A549 (cell line): ENCODE results near the gene ADORA1. TPM values are rescaled to one million over a fixed set of nuclear protein-coding genes. Genes with fewer than 3 reads are reported as not detected.

Source experiments
- ATAC-seq, 2 experiments: fragments of 200-7000 bp in 1 of 2; fragments of >200 bp in 1 of 2; cut with Nextera tagmentation in 1 of 2; cut with Tn5 transposase in 1 of 2; 3 replicates each; pipeline versions ENCODE4 v1.8.0 to v1.9.1; 2018 to 2020; ENCODE audit warnings: mild to moderate bottlenecking in 1 of 2, moderate library complexity in 1 of 2
- CTCF ChIA-PET: fragments of 300-600 bp; sonication (Branson Sonifier 250); formaldehyde crosslinking; extraction: SDS; loops from one replicate; lab custom pipeline; 2021; ENCODE audit warnings: antibody characterized with exemption, inconsistent platforms; lab: Yijun Ruan, JAX
- POLR2A ChIA-PET: fragments of 350-600 bp; formaldehyde crosslinking; extraction: SDS; loops from one replicate; lab custom pipeline; 2021; ENCODE audit warnings: antibody characterized with exemption, inconsistent platforms; lab: Yijun Ruan, JAX
- DNase-seq, 2 experiments: peaks; one replicate each; pipeline versions ENCODE4 v3.0.0 to v3.0.0-alpha.2; 2011 to 2016; ENCODE audit warnings: low read depth in 1 of 2, low spot score in 1 of 2
- FAIRE-seq: peaks from 2 replicates; lab custom pipeline; 2011; peaks lifted over from hg19 to GRCh38; lab: Jason Lieb, UNC
- H3K27ac ChIP-seq, 2 experiments: fragments of >200 bp; sonication (Bioruptor Twin); formaldehyde crosslinking; 3 replicates each; pipeline ENCODE4 v1.5.1; 2016 to 2017
- H3K4me1 ChIP-seq: fragments of >200 bp; sonication (Bioruptor Twin); formaldehyde crosslinking; 3 replicates; pipeline ENCODE4 v1.6.1; 2016
- H3K4me2 ChIP-seq: fragments of >200 bp; sonication (Bioruptor Twin); formaldehyde crosslinking; 3 replicates; pipeline ENCODE4 v1.6.1; 2016
- H3K4me3 ChIP-seq: fragments of >200 bp; sonication (Bioruptor Twin); formaldehyde crosslinking; 3 replicates; pipeline ENCODE4 v1.5.1; 2016
- H3K9me3 ChIP-seq: fragments of >200 bp; sonication (Bioruptor Twin); formaldehyde crosslinking; 3 replicates; pipeline ENCODE4 v1.6.1; 2016
- ATOH8 ChIP-seq: fragments of 250-450 bp; sonication (Bioruptor Pico); IDR thresholded peaks from 2 replicates; pipeline ENCODE4 v1.5.0; 2020; ENCODE audit warnings: low read depth, mild to moderate bottlenecking, moderate library complexity
- BCL3 ChIP-seq: fragments of >200 bp; sonication (Bioruptor Twin); formaldehyde crosslinking; IDR thresholded peaks from 3 replicates; pipeline ENCODE4 v1.6.1; 2016
- CEBPB ChIP-seq, 2 experiments: fragments of >200 bp in 1 of 2; sonication (Bioruptor Twin) in 1 of 2; formaldehyde crosslinking in 1 of 2; IDR thresholded peaks; 2 replicates each; pipeline ENCODE4 v1.6.1; 2012 to 2016
- CHD4 ChIP-seq: fragments of 200-600 bp; sonication (generic); IDR thresholded peaks from 2 replicates; pipeline ENCODE4 v1.6.1; 2016; ENCODE audit warnings: antibody characterized with exemption, mild to moderate bottlenecking, borderline replicate concordance
- EHMT2 ChIP-seq: fragments of 200-600 bp; sonication (generic); IDR thresholded peaks from 2 replicates; pipeline ENCODE4 v1.6.1; 2016; ENCODE audit warnings: antibody characterized with exemption, low read depth, mild to moderate bottlenecking, moderate library complexity
- ESRRA ChIP-seq: fragments of 150-350 bp; IDR thresholded peaks from 2 replicates; pipeline ENCODE4 v1.6.1; 2014; ENCODE audit warnings: mild to moderate bottlenecking, low read length, borderline replicate concordance
- FOSB ChIP-seq: fragments of 250-450 bp; sonication (Bioruptor Pico); IDR thresholded peaks from 2 replicates; pipeline ENCODE4 v1.5.0; 2020; ENCODE audit warnings: mild to moderate bottlenecking, moderate library complexity
- FOSL2 ChIP-seq, 2 experiments: fragments of 450-650 bp in 1 of 2; fragments of >200 bp in 1 of 2; sonication (Bioruptor Twin) in 1 of 2; formaldehyde crosslinking; IDR thresholded peaks; 2 replicates each; pipeline versions ENCODE4 v1.5.0 to v1.6.1; 2016 to 2020; ENCODE audit warnings: mild to moderate bottlenecking in 1 of 2, moderate library complexity in 1 of 2
- FOXS1 ChIP-seq: fragments of 250-450 bp; sonication (Bioruptor Pico); IDR thresholded peaks from 2 replicates; pipeline ENCODE4 v1.5.0; 2020; ENCODE audit warnings: mild to moderate bottlenecking, moderate library complexity
- GATA3 ChIP-seq: IDR thresholded peaks from 2 replicates; pipeline ENCODE4 v1.6.1; 2012; ENCODE audit warnings: borderline replicate concordance
- HDAC2 ChIP-seq: fragments of 200-600 bp; sonication (generic); IDR thresholded peaks from 2 replicates; pipeline ENCODE4 v1.6.1; 2016
- HES2 ChIP-seq: fragments of >200 bp; sonication (Bioruptor Twin); formaldehyde crosslinking; IDR thresholded peaks from 2 replicates; pipeline ENCODE4 v1.6.1; 2016
- HEYL ChIP-seq: fragments of 250-450 bp; sonication (Bioruptor Pico); IDR thresholded peaks from 2 replicates; pipeline ENCODE4 v1.8.0; 2021; ENCODE audit warnings: mild to moderate bottlenecking, moderate library complexity
- JUN ChIP-seq, 2 experiments: fragments of >200 bp; sonication (Bioruptor Twin); formaldehyde crosslinking; IDR thresholded peaks; 2 replicates in 1 of 2; 3 replicates in 1 of 2; pipeline ENCODE4 v1.6.1; 2016 to 2017
- KDM1A ChIP-seq: fragments of 200-600 bp; sonication (generic); IDR thresholded peaks from 2 replicates; pipeline ENCODE4 v1.6.1; 2016; ENCODE audit warnings: low read depth, mild to moderate bottlenecking
- KDM5A ChIP-seq: fragments of 200-600 bp; sonication (generic); IDR thresholded peaks from 2 replicates; pipeline ENCODE4 v1.6.1; 2016; ENCODE audit warnings: antibody characterized with exemption, mild to moderate bottlenecking
- MAX ChIP-seq: IDR thresholded peaks from 2 replicates; pipeline ENCODE4 v1.6.1; 2012
- NR3C1 ChIP-seq: fragments of >200 bp; sonication (Bioruptor Twin); formaldehyde crosslinking; IDR thresholded peaks from 3 replicates; pipeline ENCODE4 v1.6.1; 2017
- POLR2AphosphoS2 ChIP-seq: conservative IDR thresholded peaks from 2 replicates; pipeline ENCODE4 v1.6.1; 2012; ENCODE audit warnings: low read length, improper control_type of control experiment, inconsistent platforms
- RARB ChIP-seq: fragments of 250-450 bp; sonication (Bioruptor Pico); IDR thresholded peaks from 2 replicates; pipeline ENCODE4 v1.8.0; 2021; ENCODE audit warnings: mild to moderate bottlenecking, moderate library complexity
- RFX5 ChIP-seq: fragments of 450-650 bp; IDR thresholded peaks from 2 replicates; pipeline ENCODE4 v1.7.1; 2014; ENCODE audit warnings: antibody characterized with exemption, mild to moderate bottlenecking, moderate library complexity
- RNF2 ChIP-seq: fragments of 200-600 bp; sonication (generic); IDR thresholded peaks from 2 replicates; pipeline ENCODE4 v1.6.1; 2016; ENCODE audit warnings: low read depth, mild to moderate bottlenecking, antibody characterized with exemption, moderate library complexity, borderline replicate concordance
- SMC3 ChIP-seq: fragments of >200 bp; sonication (Bioruptor Twin); formaldehyde crosslinking; IDR thresholded peaks from 3 replicates; pipeline ENCODE4 v1.6.1; 2018; ENCODE audit warnings: inconsistent platforms
- SREBF2 ChIP-seq: fragments of 450-650 bp; IDR thresholded peaks from 2 replicates; pipeline ENCODE4 v1.6.1; 2014; ENCODE audit warnings: mild to moderate bottlenecking, moderate library complexity
- TP53 ChIP-seq: fragments of 250-450 bp; sonication (Bioruptor Pico); IDR thresholded peaks from 2 replicates; pipeline ENCODE4 v1.5.0; 2021; ENCODE audit warnings: mild to moderate bottlenecking, moderate library complexity
- ZFP36 ChIP-seq: fragments of 450-650 bp; IDR thresholded peaks from 2 replicates; pipeline ENCODE4 v1.6.1; 2014; ENCODE audit warnings: borderline replicate concordance; ENCODE audit not compliant: partially characterized antibody
- ZSCAN20 ChIP-seq: fragments of 250-450 bp; sonication (Bioruptor Pico); IDR thresholded peaks from 2 replicates; pipeline ENCODE4 v1.8.0; 2022; ENCODE audit warnings: mild to moderate bottlenecking, moderate library complexity
- WGBS: methylation state at CpG from one replicate; pipeline ENCODE4 v1.1.6; 2017; ENCODE audit errors: missing lambda C conversion rate; 5-methylcytosine and 5-hydroxymethylcytosine counted together
- polyA plus RNA-seq, 4 experiments: library from polyadenylated mRNA; depleted of rRNA in 3 of 4; stranded (reverse); fragments of >200 nt; fragmentation: RNase III in 1 of 4; extraction: RNeasy Plus Mini Kit Qiagen cat#74134 plus additional on column Dnase treatment in 1 of 4; gene quantifications; 2 replicates in 3 of 4; 3 replicates in 1 of 4; pipeline ENCODE4 v1.2.3, GENCODE V29; 2011 to 2017

ADORA1 gene
- polyA plus RNA-seq, 2 of the 4 experiments (the other 2 are of a cell fraction) = 0.48 to 2.4 TPM

- H3K4me1 ChIP-seq = no peaks in the 10 kb centered on the region
- ChIA-PET CTCF (interaction anchor here (0.6 to 1.8 kb wide), 3 partner anchors 13 to 138 kb away, joined by 4 to 8 read pairs (median 5); no protein-coding TSS in a partner anchor), POLR2A (no interaction called here)
- H3K9me3 ChIP-seq = no peaks in the 10 kb centered on the region
- no peak for FAIRE-seq
- no peak overlapping the region for H3K4me3 ChIP-seq
- H3K4me2 ChIP-seq = no peak overlapping the region
- H3K27ac ChIP-seq = no peak overlapping the region
- no peak for ATAC-seq
- 4% methylated on average over 3 of the region's 3 CpGs for WGBS
- no peak for DNase-seq
- TF ChIP-seq RARB (CRISPR knock-in tag) = no peak
- no peak for TF ChIP-seq FOXS1 (CRISPR knock-in tag)
- no peak for TF ChIP-seq HDAC2
- TF ChIP-seq CHD4 = no peak
- no peak for TF ChIP-seq SREBF2
- no peak for TF ChIP-seq CEBPB (IDR thresholded peaks at IDR 0.05)
- no peak for TF ChIP-seq KDM5A
- TF ChIP-seq ZFP36 = no peak
- no peak for TF ChIP-seq JUN (IDR thresholded peaks at IDR 0.05)
- no peak for TF ChIP-seq NR3C1
- TF ChIP-seq BCL3 = no peak
- TF ChIP-seq RFX5 = no peak
- no peak for TF ChIP-seq HEYL
- TF ChIP-seq EHMT2 = no peak
- no peak for TF ChIP-seq KDM1A
- TF ChIP-seq POLR2AphosphoS2 = no peak
- TF ChIP-seq HES2 = no peak
- TF ChIP-seq ATOH8 (CRISPR knock-in tag) = no peak
These were observed 49.0 kb upstream of the ADORA1 start for GRCh38 chr1:203078478-203078877.

GRCh38 chr1:203080456-203080855 is 47.1 kb upstream of the ADORA1 start:
- ChIA-PET POLR2A (no interaction called here), CTCF (interaction anchor here (1.0 to 2.4 kb wide), 2 partner anchors 41 to 92 kb away, joined by 3 to 11 read pairs; no protein-coding TSS in a partner anchor)
- H3K4me3 ChIP-seq = no peak overlapping the region
- DNase-seq = no peak
- H3K4me2 ChIP-seq = no peak overlapping the region
- TF ChIP-seq HES2 (no peak), FOSB (CRISPR knock-in tag) (no peak), ZSCAN20 (CRISPR knock-in tag) (no peak), GATA3 (no peak), ESRRA (no peak), TP53 (no peak), RNF2 (no peak), MAX (no peak), SMC3 (no peak), RARB (CRISPR knock-in tag) (no peak), FOSL2 (IDR thresholded peaks at IDR 0.05) (no peak), FOSL2 (CRISPR knock-in tag; IDR thresholded peaks at IDR 0.05) (no peak)
- TF ChIP-seq, all 56 proteins: peak for 0
- Histone ChIP-seq H3K27ac (no peak overlapping the region), H3K9me3 (no peaks in the 10 kb centered on the region), H3K4me1 (0 out of 3 replicates have a peak, but pooled peaks cover 7% of the 10 kb centered on the region)
- 27% methylated on average over 5 of the region's 5 CpGs for WGBS
- ATAC-seq (no peak), FAIRE-seq (no peak)
